GM18951 (cell line): ENCODE data around the gene DAO.
"Not testable (repeated sequence)": the region's sequence is repeated elsewhere in the genome, so short reads cannot be mapped to it uniquely, and the experiment has no call there.

Source experiments
- POLR2A ChIP-seq: IDR thresholded peaks from 4 replicates; pipeline ENCODE4 v1.6.1; 2011; ENCODE audit warnings: mild to moderate bottlenecking; ENCODE audit not compliant: insufficient read length, insufficient read depth; ENCODE audit errors: extremely low read depth
- in situ Hi-C: fragments of 300-500 bp; cut with MboI; formaldehyde crosslinking; loops from one replicate; pipeline ENCODE4 v1.12.0; 2022; ENCODE audit warnings: low sequenced_read_pairs, mixed read lengths, inconsistent platforms; ENCODE audit not compliant: unreplicated experiment

DAO gene

DNA sequence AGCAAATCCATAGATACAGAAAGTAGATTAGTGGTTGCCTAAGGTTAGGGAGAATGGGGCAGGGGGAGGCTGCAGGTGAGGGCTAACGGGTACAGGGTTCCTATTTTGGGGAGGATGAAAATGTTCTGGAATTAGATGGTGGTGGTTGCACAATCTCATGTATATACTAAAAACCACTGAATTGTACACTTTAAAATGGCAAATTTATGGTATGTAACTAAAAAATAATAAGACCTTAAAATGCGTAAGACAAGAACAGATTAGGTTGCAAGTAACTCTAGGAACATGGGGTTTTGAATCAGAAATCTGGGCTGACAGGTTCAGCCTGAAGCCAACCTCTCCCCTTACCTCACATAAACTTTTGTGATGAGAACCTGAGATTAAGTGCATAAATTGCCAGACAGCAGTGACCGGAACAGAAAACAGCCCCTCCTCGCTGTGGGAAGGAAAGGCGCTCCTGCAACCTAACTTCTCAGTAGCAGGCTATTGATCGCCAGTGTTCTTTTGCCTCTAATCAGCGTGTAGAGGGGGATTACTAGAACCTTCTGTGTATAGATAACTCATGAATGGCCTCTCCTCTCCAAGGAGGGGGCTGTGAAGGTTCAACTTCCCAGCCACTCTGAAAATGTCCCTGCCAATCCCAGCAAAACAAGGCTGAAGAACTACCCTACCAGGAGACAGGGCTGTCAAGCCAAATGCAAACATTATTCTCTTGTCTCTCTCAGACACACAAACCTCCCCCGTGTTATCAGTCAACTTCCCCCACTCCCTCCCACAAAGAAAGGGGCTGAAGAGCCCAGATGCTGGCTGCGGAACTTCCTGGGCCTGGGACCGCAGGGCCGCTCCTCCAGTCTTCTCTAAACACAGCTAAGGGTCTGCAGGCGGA is 24.4 kb upstream of the DAO start:
- in situ Hi-C loops: no loop called here
- no peak for TF ChIP-seq POLR2A

DNA sequence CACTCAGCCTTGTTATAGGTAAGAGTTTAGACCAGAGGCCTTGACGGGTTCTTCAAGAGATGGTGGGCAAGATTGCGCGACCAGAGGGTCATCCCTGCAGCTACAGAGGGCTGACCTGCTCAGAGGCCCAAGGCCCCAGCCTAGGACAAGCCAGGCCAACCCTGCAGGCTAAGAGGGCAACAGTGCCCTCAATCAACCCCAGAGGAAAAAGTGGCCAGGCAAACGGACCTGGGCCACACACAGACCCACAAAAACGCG is 23.8 kb upstream of the DAO start:
- no peak for TF ChIP-seq POLR2A
- in situ Hi-C loops: no loop called here

DNA sequence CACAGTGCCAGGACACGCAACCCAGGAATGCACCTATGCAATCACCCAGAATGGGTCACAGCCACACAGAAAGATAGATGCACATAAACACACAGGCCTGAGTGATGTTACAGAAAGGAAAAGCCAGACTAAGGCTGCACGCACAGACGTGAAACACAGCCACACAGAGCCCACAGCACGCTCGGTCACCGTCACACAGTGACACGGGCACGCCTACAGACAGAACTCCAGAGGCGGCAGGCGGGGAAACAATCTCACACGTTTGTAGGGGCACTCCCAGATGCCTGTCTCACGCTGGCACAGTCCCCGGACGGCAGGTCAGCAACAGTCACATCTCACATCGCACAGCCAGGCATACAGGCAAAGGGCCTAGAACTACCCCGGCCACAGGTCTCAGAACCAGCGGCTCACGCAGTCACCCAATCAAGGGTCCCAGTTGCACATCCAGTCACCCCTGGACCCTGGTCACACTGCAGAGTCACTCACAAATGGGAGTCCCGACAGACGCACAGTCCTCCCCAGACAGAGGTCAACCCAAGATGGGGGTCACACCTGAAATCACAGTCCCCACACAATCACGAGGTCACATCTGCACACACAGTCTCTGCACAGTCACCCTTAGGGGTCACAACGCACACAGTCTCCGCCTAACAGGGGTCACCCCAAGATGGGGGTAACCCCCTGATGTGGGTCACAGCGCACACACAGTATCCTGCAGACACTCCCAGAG is 23.3 kb upstream of the DAO start:
- in situ Hi-C loops: no loop called here
- peak; percentile 56 for TF ChIP-seq POLR2A

DNA sequence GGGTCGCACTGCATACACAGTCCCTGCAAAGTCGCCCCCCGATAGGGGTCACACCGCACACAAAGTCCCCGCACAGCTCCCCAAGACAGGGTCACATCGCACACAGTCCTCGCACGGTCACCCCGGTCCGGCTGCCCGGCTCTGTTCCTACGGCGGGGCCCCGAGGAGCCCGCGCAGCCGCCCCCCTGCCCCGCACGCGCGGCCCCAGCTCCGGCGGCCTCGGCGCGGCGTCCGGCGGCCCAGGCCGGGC is 22.8 kb upstream of the DAO start:
- no peak for TF ChIP-seq POLR2A
- in situ Hi-C loops: no loop called here

DNA sequence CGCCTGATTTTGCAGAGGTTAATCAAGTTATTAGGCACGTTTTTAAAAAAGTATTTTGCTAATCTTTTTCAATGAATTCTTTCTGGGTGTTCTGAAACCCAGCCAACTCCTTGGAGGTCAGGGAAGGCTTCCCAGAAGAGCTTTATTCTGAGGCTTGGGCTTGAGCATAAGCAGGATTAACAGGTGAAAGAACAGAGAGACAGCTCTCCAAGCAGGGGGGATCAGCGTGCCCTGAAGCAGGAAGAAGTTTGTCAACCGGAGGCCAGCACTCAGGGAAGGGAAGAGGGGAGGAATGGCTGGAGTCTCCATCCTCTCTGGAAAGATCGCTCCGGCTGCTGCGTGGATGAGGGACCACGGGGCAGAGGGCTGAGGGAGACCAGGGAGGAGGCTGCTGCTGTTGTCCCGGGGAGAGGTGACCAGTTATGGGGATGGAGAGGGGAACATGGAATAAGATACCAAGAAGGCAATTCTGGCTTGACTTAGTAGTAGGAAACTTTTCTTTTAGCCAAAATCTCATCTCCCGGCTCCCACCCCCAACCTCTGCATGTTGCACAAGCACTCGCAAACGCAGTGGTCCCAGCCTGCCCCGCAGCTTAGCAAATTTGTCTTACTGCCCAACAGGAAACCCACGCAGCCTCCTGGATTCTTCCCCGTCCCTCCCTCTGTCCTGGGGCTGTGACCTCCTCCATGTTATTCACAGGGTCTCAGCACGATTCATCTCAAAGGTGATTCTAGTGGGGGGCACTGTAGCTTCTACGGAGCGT is 21.4 kb upstream of the DAO start:
- no peak for TF ChIP-seq POLR2A
- in situ Hi-C loops: no loop called here

DNA sequence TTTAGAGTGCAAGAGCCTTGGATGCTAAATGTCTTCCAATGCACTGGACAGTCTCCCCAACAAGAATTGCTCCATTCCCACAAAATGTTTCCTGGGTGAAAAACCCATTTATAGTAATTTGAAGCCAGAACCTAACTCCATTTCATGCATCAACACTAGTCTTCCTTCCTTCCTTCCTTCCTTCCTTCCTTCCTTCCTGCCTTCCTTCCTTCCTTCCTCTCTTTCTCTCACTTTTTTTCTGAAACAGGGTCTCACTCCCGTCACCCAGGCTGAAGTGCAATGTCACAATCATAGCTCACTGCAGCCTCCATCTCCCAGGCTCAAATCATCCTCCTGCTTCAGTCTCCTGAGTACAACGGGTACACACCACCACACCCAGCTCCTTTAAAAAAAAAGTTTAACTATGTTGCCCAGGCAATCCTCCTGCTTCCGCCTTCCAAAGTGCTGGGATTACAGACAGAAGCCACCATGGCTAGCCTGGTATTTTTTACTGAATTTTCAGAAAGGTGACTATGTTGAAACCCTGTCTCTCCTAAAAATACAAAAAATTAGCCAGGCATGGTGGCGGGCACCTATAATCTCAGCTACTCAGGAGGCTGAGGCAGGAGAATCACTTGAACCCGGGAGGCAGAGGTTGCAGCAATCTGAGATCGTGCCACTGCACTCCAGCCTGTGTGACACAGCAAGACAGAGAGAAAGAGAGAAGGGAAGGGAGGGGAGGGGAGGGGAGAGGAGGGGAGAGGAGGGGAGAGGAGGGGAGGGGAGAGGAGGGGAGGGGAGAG is 20.6 kb upstream of the DAO start:
- in situ Hi-C loops: not testable (repeated sequence)

DNA sequence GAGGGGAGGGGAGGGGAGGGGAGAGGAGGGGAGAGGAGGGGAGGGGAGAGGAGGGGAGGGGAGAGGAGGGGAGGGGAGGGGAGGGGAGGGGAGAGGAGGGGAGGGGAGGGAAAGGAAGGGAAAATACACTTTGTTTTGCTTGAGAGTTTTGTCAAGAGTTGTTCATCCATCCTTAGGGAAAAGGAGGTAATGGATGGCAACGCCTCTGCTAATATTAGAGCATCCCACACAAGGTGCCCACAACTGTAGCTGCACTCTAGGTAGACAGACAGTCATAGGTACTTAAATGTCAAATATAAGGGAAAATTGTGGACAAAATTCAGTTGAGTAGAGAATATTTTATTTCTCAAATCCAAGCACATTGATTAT is 20.0 kb upstream of the DAO start:
- in situ Hi-C loops: no loop called here
- TF ChIP-seq POLR2A: no peak

DNA sequence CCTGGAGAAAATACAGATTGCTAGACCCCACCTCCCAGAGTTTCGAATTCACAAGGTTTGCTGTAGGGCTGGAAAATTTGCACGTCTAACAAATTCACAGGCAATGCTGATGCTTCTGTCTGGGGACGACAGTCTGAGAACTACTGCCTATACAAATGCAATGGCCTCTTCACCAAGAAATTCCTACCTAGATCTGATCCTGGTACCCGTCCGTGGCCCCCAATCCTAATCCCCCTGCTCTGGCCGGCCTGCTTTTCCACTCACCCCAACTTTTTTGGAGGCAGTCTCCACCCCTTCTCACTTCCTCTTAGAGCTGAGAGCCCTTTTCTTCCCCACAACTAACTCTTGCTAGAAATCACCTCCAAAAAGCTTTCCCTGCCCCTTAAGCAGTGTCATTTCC is 19.4 kb upstream of the DAO start:
- in situ Hi-C loops: no loop called here
- TF ChIP-seq POLR2A: no peak

DNA sequence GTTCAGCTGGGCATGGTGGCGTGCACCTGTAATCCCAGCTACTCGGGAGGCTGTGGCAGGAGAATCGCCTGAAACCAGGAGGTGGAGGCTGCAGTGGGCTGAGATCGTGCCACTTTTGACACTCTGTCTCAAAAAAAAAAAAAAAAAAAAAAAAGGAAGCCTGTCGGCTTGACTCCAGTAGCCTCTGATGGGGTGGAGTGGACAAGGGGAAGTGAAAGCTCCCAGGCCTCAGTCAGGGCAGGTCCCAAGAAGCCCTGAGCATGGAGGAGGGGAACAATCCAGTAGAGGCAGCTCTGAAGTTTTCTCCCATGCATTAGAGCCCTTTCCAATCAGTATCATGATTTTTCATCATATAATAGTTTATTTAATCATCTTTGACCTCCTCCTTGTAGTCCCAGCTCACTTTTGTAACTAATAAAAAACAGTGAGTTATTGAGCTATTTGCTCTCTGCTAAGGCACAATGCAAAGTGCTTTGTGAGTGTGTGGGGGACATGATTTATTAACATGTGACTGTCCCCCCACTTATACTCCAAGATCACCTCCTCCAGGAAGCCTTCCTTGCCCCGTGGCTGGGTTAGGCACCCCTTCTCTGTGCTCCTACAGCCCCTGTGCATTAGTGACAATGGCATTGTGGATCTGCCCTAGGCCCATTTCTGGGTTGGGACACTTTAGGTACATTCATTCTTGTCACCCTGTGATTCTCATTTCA is 17.9 kb upstream of the DAO start:
- in situ Hi-C loops: no loop called here
- peak; percentile 21 for TF ChIP-seq POLR2A

DNA sequence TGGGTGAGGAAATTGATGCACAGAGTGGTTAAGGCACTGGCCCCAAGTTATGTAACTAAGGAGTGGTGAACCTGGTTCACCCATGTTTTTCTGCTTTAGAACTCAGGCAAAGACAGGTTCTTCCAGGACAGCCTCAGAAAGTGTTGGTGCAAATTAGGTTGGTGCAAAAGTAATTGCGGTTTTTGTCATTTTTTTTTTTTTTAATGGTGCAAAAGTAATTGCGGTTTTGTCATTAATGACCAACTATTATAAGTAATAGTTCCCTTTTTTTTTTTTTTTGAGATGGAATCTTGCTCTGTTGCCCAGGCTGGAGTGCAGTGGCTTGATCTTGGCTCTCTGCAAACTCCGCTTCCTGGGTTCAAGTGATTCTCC is 17.3 kb upstream of the DAO start:
- TF ChIP-seq POLR2A: no peak
- in situ Hi-C loops: no loop called here

DNA sequence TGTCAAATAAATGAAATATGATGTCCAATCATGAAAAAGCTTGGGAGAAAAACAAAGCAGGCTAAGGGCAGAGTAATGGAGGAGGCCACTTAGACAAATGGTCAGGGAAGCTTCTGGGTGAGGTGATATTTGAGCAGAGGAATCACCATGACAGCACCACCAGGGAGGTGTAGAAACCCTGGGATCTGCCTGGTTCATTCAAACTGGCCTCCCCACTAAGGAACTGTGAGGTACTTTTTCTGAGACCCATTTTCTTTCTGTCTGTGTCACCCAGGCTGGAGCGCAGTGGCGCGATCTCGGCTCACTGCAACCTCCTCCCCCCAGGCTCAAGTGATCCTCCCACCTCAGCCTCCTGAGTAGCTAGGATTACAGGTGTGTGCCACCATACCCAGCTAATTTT is 14.7 kb upstream of the DAO start:
- in situ Hi-C loops: no loop called here
- no peak for TF ChIP-seq POLR2A

DNA sequence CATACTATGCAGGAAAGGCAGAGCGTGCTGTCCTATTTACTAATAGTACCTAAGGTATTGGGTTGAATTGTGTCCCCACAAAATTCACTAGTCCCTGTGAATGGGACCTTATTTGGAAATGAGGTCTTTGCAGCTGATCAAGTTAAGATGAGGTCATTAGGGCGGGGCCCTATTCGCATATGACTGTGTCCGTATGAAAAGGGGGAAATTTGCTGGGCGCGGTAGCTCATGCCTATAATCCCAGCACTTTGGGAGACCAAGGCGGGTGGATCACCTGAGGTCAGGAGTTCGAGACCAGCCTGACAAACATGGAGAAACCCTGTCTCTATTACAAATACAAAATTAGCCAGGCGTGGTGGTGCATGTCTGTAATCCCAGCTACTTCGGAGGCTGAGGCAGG is 13.8 kb upstream of the DAO start:
- in situ Hi-C loops: not testable (repeated sequence)

DNA sequence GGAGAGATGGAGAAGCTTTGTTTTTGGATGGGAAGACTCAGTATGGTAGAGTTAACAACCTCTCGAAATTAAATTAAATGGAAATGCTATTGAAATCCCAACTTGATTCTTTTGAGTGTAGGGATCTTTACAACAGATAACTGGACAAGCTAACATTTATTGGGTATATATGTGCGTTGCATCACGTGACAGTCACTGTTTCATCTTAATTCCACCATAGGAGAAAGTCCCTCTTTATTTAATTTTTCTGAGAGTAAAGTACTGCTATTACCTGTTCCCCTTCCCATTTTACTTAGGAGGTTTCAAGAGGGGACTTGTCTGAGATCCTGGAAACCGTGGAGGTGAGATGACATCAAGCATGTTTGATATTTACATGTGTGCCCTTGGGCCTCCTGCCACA is 11.1 kb upstream of the DAO start:
- no peak for TF ChIP-seq POLR2A
- in situ Hi-C loops: no loop called here
